DLD1 (cell line): ENCODE results near the gene ZNF853.

Experiments used
- in situ Hi-C: cut with HindIII; loops from 2 replicates; pipeline ENCODE4 v1.10.0; 2017; ENCODE audit warnings: low sequenced_read_pairs

Gene ZNF853

GRCh38 chr7:6604458-6604857, 11.0 kb upstream of the ZNF853 start:
- in situ Hi-C loops, result no loop called here

GRCh38 chr7:6606866-6607583, 8.4 kb upstream of the ZNF853 start:
- in situ Hi-C loops, result no loop called here

GRCh38 chr7:6607651-6608051, 7.8 kb upstream of the ZNF853 start:
- in situ Hi-C loops, result no loop called here

GRCh38 chr7:6608081-6608480, 7.3 kb upstream of the ZNF853 start:
- in situ Hi-C loops, result no loop called here

- in situ Hi-C loops, result no loop called here
Measured at GRCh38 chr7:6608794-6609193, 6.6 kb upstream of the ZNF853 start.

- in situ Hi-C loops, result no loop called here
Measured at GRCh38 chr7:6612819-6613218, 2.6 kb upstream of the ZNF853 start.

- in situ Hi-C loops, result no loop called here
Measured at GRCh38 chr7:6613706-6614105, 1.7 kb upstream of the ZNF853 start.

GRCh38 chr7:6615723-6616555, 529 bp downstream of the ZNF853 start:
- in situ Hi-C loops, result no loop called here

GRCh38 chr7:6616854-6617643, 1.6 kb downstream of the ZNF853 start:
- in situ Hi-C loops, result no loop called here

GRCh38 chr7:6618621-6619020, 3.2 kb downstream of the ZNF853 start:
- in situ Hi-C loops, result no loop called here

GRCh38 chr7:6619961-6620360, 4.6 kb downstream of the ZNF853 start:
- in situ Hi-C loops, result no loop called here

- in situ Hi-C loops, result no loop called here
Measured at GRCh38 chr7:6621195-6622133, 6.1 kb downstream of the ZNF853 start.

GRCh38 chr7:6622134-6622710, 6.8 kb downstream of the ZNF853 start:
- in situ Hi-C loops, result no loop called here

GRCh38 chr7:6623589-6624245, 8.3 kb downstream of the ZNF853 start:
- in situ Hi-C loops, result no loop called here

- in situ Hi-C loops, result no loop called here
Measured at GRCh38 chr7:6624246-6624611, 8.8 kb downstream of the ZNF853 start.

GRCh38 chr7:6628045-6628444, 12.6 kb downstream of the ZNF853 start:
- in situ Hi-C loops, result no loop called here

- in situ Hi-C loops, result no loop called here
Measured at GRCh38 chr7:6630007-6630849, 14.8 kb downstream of the ZNF853 start.

GRCh38 chr7:6631605-6632004, 16.2 kb downstream of the ZNF853 start:
- in situ Hi-C loops, result no loop called here

- in situ Hi-C loops, result no loop called here
Measured at GRCh38 chr7:6634021-6634420, 18.6 kb downstream of the ZNF853 start.
